Suprapubic skin (tissue), 4 donors: Measurements from ENCODE around the gene PLA2G4E.

ENCODE experiments used
- CTCF ChIP-seq, 2 donors: fragments of 200-600 bp in 1 of 2; fragments of 450-650 bp in 1 of 2; sonication (generic) in 1 of 2; IDR thresholded peaks; one replicate each; pipeline ENCODE4 v1.5.1; 2016 to 2019; ENCODE audit warnings: antibody characterized with exemption in 2 of 2, mild to moderate bottlenecking in 1 of 2, moderate library complexity in 1 of 2
- EP300 ChIP-seq: sonication (generic); formaldehyde crosslinking; IDR thresholded peaks from one replicate; pipeline ENCODE4 v1.6.1; 2017; ENCODE audit warnings: antibody characterized with exemption
- POLR2A ChIP-seq, 2 donors: fragments of 450-650 bp; IDR thresholded peaks; one replicate each; pipeline ENCODE4 v1.6.1; 2017; ENCODE audit warnings: antibody characterized with exemption in 2 of 2, mild to moderate bottlenecking in 2 of 2, moderate library complexity in 2 of 2
- POLR2AphosphoS5 ChIP-seq, 3 donors: sonication (generic); formaldehyde crosslinking; IDR thresholded peaks; one replicate each; pipeline ENCODE4 v1.6.1; 2017; ENCODE audit warnings: antibody characterized with exemption in 3 of 3

DNA sequence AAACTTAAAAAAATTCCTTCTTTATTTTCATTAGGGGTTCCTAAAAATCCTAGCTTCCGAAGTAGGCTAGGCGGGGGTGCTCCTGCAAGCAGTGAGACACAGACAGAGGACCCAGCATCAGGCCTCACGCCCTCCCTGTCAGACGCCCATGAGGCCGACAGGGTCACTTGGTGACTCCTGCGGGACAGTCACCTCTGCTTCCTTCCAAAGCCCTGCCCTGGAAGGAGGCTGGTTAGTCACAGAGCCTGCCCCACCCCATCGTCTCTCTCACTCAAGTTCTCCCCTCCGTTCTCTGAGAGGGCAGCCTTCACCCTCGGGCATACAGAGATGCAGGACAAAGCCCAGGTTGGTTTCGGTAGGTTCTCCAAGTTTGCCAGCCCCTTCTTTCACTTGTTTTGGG lies 87.1 kb downstream of the PLA2G4E start:
- no peak for TF ChIP-seq CTCF (IDR thresholded peaks at IDR 0.05)
- TF ChIP-seq EP300 = no peak
- no peak for TF ChIP-seq POLR2A (IDR thresholded peaks at IDR 0.05)
- TF ChIP-seq POLR2AphosphoS5 (IDR thresholded peaks at IDR 0.05) = no peak
